HCT116 (cell line): ENCODE data around the gene HDAC10. TPM values are rescaled to one million over a fixed set of nuclear protein-coding genes. Genes with fewer than 3 reads are reported as not detected.

Experiments used
- ATAC-seq: fragments of 200-7000 bp; cut with Tn5 transposase; 2 replicates; pipeline ENCODE4 v1.9.1; 2020; ENCODE audit warnings: mild to moderate bottlenecking, moderate library complexity
- BruUV-seq: library from RNA; stranded (reverse); fragments of 400-500 nt; replicated peaks from 2 replicates; lab custom pipeline; 2021; lab: Mats Ljungman, UMichigan
- CTCF ChIA-PET: fragments of 300-600 bp; sonication (Branson Sonifier 250); formaldehyde crosslinking; loops from one replicate; lab custom pipeline; 2021; ENCODE audit warnings: antibody characterized with exemption; lab: Charles Lee
- POLR2A ChIA-PET: fragments of 300-600, 350-600 bp; sonication (Branson Sonifier 250); formaldehyde crosslinking; loops from one replicate; lab custom pipeline; 2021; ENCODE audit warnings: antibody characterized with exemption; lab: Charles Lee
- RAD21 ChIA-PET, 2 experiments: fragments of 300-600 bp; sonication (Branson Sonifier 250); formaldehyde crosslinking; loops; one replicate each; lab custom pipeline; 2023; ENCODE audit warnings: low total read pairs in 2 of 2; ENCODE audit not compliant: uncharacterized antibody in 2 of 2, unreplicated experiment in 2 of 2, low non-redundant PET in 1 of 2; lab: Charles Lee
- DNase-seq: peaks from one replicate; pipeline ENCODE4 v3.0.0-alpha.2; 2010; ENCODE audit warnings: low read depth, low spot score
- H2AFZ ChIP-seq: fragments of 200-600 bp; shearing (Covaris generic), sonication (generic); 2 replicates; pipeline ENCODE4 v1.6.1; 2017; ENCODE audit warnings: low read depth, mixed run types, mixed read lengths, antibody characterized with exemption, low read length; ENCODE audit not compliant: poor library complexity, severe bottlenecking
- H3K27ac ChIP-seq: 2 replicates; pipeline ENCODE4 v1.5.1; 2012; ENCODE audit warnings: low read depth, low read length
- H3K27me3 ChIP-seq: fragments of 200-600 bp; sonication (generic); 2 replicates; pipeline ENCODE4 v1.6.1; 2016; ENCODE audit warnings: mixed run types, low read length, mixed read lengths; ENCODE audit not compliant: insufficient read depth
- H3K36me3 ChIP-seq, 2 experiments: fragments of 200-500 bp in 1 of 2; fragments of 200-600 bp in 1 of 2; sonication (Bioruptor generic) in 1 of 2; sonication (generic) in 1 of 2; 2 replicates each; pipeline versions ENCODE4 v1.5.1 to v1.6.1; 2014 to 2016; ENCODE audit warnings: low read length in 2 of 2, inconsistent platforms in 1 of 2, mixed read lengths in 1 of 2, mixed run types in 1 of 2; ENCODE audit not compliant: insufficient read depth in 2 of 2, control insufficient read depth in 1 of 2
- H3K4me1 ChIP-seq, 2 experiments: fragments of 200-600 bp in 1 of 2; sonication (generic) in 1 of 2; 2 replicates each; pipeline versions ENCODE4 v1.5.1 to v1.6.1; 2012 to 2017; ENCODE audit warnings: low read length in 2 of 2, inconsistent platforms in 1 of 2, mild to moderate bottlenecking in 1 of 2, mixed read lengths in 1 of 2, mixed run types in 1 of 2, moderate library complexity in 1 of 2; ENCODE audit not compliant: insufficient read depth in 2 of 2, control insufficient read depth in 1 of 2
- H3K4me2 ChIP-seq: fragments of 200-600 bp; sonication (generic); 2 replicates; pipeline ENCODE4 v1.6.1; 2017; ENCODE audit warnings: mixed run types, low read length, mixed read lengths
- H3K4me3 ChIP-seq, 2 experiments: fragments of 200-600 bp in 1 of 2; sonication (generic) in 1 of 2; replicated peaks in 1 of 2; 2 replicates each; pipeline ENCODE4 v1.5.1; 2011 to 2016; ENCODE audit warnings: low read length in 2 of 2, control low read depth in 1 of 2, low read depth in 1 of 2, mild to moderate bottlenecking in 1 of 2, mixed read lengths in 1 of 2, mixed run types in 1 of 2
- H3K79me2 ChIP-seq: fragments of 200-600 bp; sonication (generic); 2 replicates; pipeline ENCODE4 v1.6.1; 2017; ENCODE audit warnings: mild to moderate bottlenecking, mixed run types, low read length, moderate library complexity, mixed read lengths; ENCODE audit not compliant: insufficient read depth
- H3K9ac ChIP-seq: fragments of 200-600 bp; sonication (generic); 2 replicates; pipeline ENCODE4 v1.6.1; 2016; ENCODE audit warnings: low read length, mixed read lengths
- H3K9me2 ChIP-seq: fragments of 200-600 bp; sonication (generic), shearing (Covaris generic); 2 replicates; pipeline ENCODE4 v1.6.1; 2017; ENCODE audit warnings: mixed run types, mild to moderate bottlenecking, moderate library complexity; ENCODE audit not compliant: insufficient read depth
- H3K9me3 ChIP-seq, 2 experiments: fragments of 200-500 bp in 1 of 2; fragments of 200-600 bp in 1 of 2; sonication (Bioruptor generic) in 1 of 2; sonication (generic) in 1 of 2; 2 replicates each; pipeline ENCODE4 v1.6.1; 2014 to 2017; ENCODE audit warnings: low read length in 2 of 2, mixed read lengths in 2 of 2, inconsistent platforms in 1 of 2, low read depth in 1 of 2, mild to moderate bottlenecking in 1 of 2, mixed run types in 1 of 2, moderate library complexity in 1 of 2; ENCODE audit not compliant: control insufficient read depth in 1 of 2, insufficient read depth in 1 of 2
- H4K20me1 ChIP-seq: fragments of 200-600 bp; sonication (generic), shearing (Covaris generic); 2 replicates; pipeline ENCODE4 v1.6.1; 2017; ENCODE audit warnings: mixed run types, mild to moderate bottlenecking, moderate library complexity; ENCODE audit not compliant: insufficient read depth
- ATF3 ChIP-seq: IDR thresholded peaks from 2 replicates; pipeline ENCODE4 v1.6.1; 2012
- CBX3 ChIP-seq: IDR thresholded peaks from 2 replicates; pipeline ENCODE4 v1.6.1; 2012; ENCODE audit warnings: low read depth
- CEBPB ChIP-seq: IDR thresholded peaks from 2 replicates; pipeline ENCODE4 v1.6.1; 2012; ENCODE audit warnings: low read depth
- CTCF ChIP-seq, 3 experiments: fragments of 200-600 bp in 1 of 3; sonication (generic) in 1 of 3; IDR thresholded peaks in 2 of 3; conservative IDR thresholded peaks in 1 of 3; 2 replicates each; pipeline ENCODE4 v1.5.1; 2012 to 2017; ENCODE audit warnings: low read depth in 2 of 3, low read length in 2 of 3, antibody characterized with exemption in 1 of 3, borderline replicate concordance in 1 of 3, control low read depth in 1 of 3, mild to moderate bottlenecking in 1 of 3, mixed read lengths in 1 of 3, mixed run types in 1 of 3, moderate library complexity in 1 of 3; ENCODE audit not compliant: insufficient read depth in 1 of 3
- EGR1 ChIP-seq: IDR thresholded peaks from 2 replicates; pipeline ENCODE4 v1.6.1; 2012; ENCODE audit warnings: low read depth
- ELF1 ChIP-seq: IDR thresholded peaks from 2 replicates; pipeline ENCODE4 v1.6.1; 2012; ENCODE audit warnings: low read depth, borderline replicate concordance
- EZH2 ChIP-seq: fragments of 200-600 bp; sonication (generic); IDR thresholded peaks from 2 replicates; pipeline ENCODE4 v1.6.1; 2017; ENCODE audit warnings: antibody characterized with exemption, mixed run types
- EZH2phosphoT487 ChIP-seq: fragments of 200-600 bp; IDR thresholded peaks from 2 replicates; pipeline ENCODE4 v1.6.1; 2018; ENCODE audit warnings: antibody characterized with exemption, borderline replicate concordance
- JUND ChIP-seq: IDR thresholded peaks from 2 replicates; pipeline ENCODE4 v1.6.1; 2012
- MAX ChIP-seq: IDR thresholded peaks from 2 replicates; pipeline ENCODE4 v1.6.1; 2012
- POLR2A ChIP-seq: IDR thresholded peaks from 2 replicates; pipeline ENCODE4 v1.7.0; 2011; ENCODE audit warnings: borderline replicate concordance; ENCODE audit not compliant: insufficient read depth, insufficient read length; ENCODE audit errors: extremely low read depth
- POLR2AphosphoS5 ChIP-seq: IDR thresholded peaks from 2 replicates; pipeline ENCODE4 v1.6.1; 2011; ENCODE audit warnings: mild to moderate bottlenecking, low read depth, low read length, moderate library complexity
- REST ChIP-seq: IDR thresholded peaks from 2 replicates; pipeline ENCODE4 v1.6.1; 2012; ENCODE audit warnings: low read depth
- SIN3A ChIP-seq: IDR thresholded peaks from 2 replicates; pipeline ENCODE4 v1.6.1; 2012; ENCODE audit warnings: low read depth
- SP1 ChIP-seq: IDR thresholded peaks from 2 replicates; pipeline ENCODE4 v1.6.1; 2012; ENCODE audit warnings: low read depth
- SRF ChIP-seq: IDR thresholded peaks from 2 replicates; pipeline ENCODE4 v1.6.1; 2012; ENCODE audit warnings: low read depth
- TCF7L2 ChIP-seq: IDR thresholded peaks from 2 replicates; pipeline ENCODE4 v1.7.0; 2011; ENCODE audit warnings: borderline replicate concordance, inconsistent platforms; ENCODE audit not compliant: insufficient read depth, insufficient read length; ENCODE audit errors: extremely low read depth
- YY1 ChIP-seq: IDR thresholded peaks from 2 replicates; pipeline ENCODE4 v1.6.1; 2011; ENCODE audit warnings: low read length, low read depth, moderate library complexity, mild to moderate bottlenecking; ENCODE audit not compliant: insufficient replicate concordance; ENCODE audit errors: extremely low read depth
- ZFX ChIP-seq: fragments of 450-650 bp; IDR thresholded peaks from 2 replicates; pipeline ENCODE4 v1.6.1; 2017
- ZNF274 ChIP-seq: fragments of 200-500 bp; sonication (Bioruptor generic); IDR thresholded peaks from 2 replicates; pipeline ENCODE4 v1.6.1; 2014; ENCODE audit warnings: mild to moderate bottlenecking, low read depth, low read length, inconsistent platforms
- intact Hi-C: fragments of 100-400 bp; cut with micrococcal nuclease; formaldehyde crosslinking; loops from 2 replicates; pipeline ENCODE4 v1.10.0; 2022
- total RNA-seq: library from RNA; stranded (reverse); gene quantifications from one replicate; pipeline ENCODE4 v1.2.1, GENCODE V29; 2021; ENCODE audit not compliant: unreplicated experiment

Gene HDAC10
- total RNA-seq, 1 experiment from 2014 or later = 67.5 TPM

- DNase-seq (no peak), ATAC-seq (no peak)
- Histone ChIP-seq H3K27ac (no peak overlapping the region), H3K9ac (no peak overlapping the region), H3K9me2 (no peaks in the 10 kb centered on the region), H3K79me2 (peaks cover 57% of the 10 kb centered on the region), H3K36me3 (peaks cover 0 to 8% of the 10 kb centered on the region in 2 experiments; a peak in 1 of 4 replicates), H3K4me2 (no peak overlapping the region), H3K4me1 (no peaks in the 10 kb centered on the region), H4K20me1 (no peaks in the 10 kb centered on the region), H3K9me3 (peaks cover 0 to 4% of the 10 kb centered on the region in 2 experiments; a peak in 1 of 4 replicates), H3K27me3 (no peaks in the 10 kb centered on the region), H3K4me3 (no peak overlapping the region), H2AFZ (no peak overlapping the region)
- RAD21 ChIA-PET = interaction anchor here in 1 of 2 experiments (0.6 kb wide), 1 partner anchor 36 kb away, joined by 3 read pairs; no protein-coding TSS in a partner anchor
- intact Hi-C loops = no loop called here
- POLR2A ChIA-PET = no interaction called here
- no TSS peak for BruUV-seq
- no peak for TF ChIP-seq SIN3A
- no peak for TF ChIP-seq EGR1
- TF ChIP-seq ZFX = no peak
- no peak for TF ChIP-seq JUND
- TF ChIP-seq POLR2AphosphoS5 = no peak
- TF ChIP-seq ATF3 = no peak
- no peak for TF ChIP-seq POLR2A
- no peak for TF ChIP-seq CEBPB
- TF ChIP-seq TCF7L2 = no peak
- TF ChIP-seq SRF = no peak
- TF ChIP-seq ELF1 = no peak
- no peak for TF ChIP-seq CBX3
- no peak for TF ChIP-seq ZNF274
- TF ChIP-seq EZH2 = no peak
- no peak for TF ChIP-seq MAX
- no peak for TF ChIP-seq REST
- TF ChIP-seq EZH2phosphoT487 = no peak
- no peak for TF ChIP-seq SP1
- TF ChIP-seq CTCF (IDR thresholded peaks at IDR 0.05 in 2 of 3, conservative IDR thresholded peaks at IDR 0.05 in 1 of 3; ENCODE audit: borderline replicate concordance in 1 of 3, insufficient read depth in 1 of 3, low read depth in 2 of 3, low read length in 2 of 3) = no peak
- no peak for TF ChIP-seq YY1
- CTCF ChIA-PET = no interaction called here
These were observed 18.4 kb downstream of the HDAC10 start for GRCh38 chr22:50232481-50233151.
